ENCODE data around the gene ZBTB7C.

DNA sequence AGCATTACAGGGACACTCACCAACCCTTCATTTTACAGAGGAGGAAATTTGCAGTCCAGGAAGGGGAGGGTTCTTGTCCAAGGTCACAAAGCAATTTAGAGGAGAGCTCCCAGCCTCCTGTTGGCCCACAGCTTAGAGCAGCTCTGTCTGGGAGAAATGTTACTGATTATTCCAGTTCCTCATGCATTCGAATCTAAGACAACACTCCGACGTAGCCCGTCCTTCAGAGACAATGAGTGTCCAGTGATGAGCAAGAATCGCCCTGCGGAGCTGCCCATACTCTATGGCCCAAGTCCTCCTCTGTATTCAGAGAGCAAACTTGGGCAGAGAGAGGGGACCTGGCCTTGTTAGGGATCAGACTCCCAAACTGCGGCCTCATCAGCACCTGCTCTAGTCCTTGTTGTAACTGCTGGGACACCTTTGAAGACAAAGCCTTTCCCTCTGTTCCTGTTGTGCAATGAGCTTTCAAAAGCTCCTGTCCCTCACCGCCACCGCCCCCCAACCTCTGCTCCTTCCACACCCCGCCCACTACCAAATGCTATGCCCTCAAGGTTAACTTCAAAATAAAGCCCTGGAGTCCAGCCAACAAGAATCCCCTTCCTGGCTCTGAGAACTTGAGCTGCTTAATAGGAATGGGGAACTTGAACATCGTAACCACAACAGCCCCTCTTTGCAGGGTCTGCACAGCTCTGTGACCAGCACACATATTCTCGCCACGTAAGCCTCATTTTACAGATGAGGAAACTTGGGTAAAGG lies 243.9 kb downstream of the ZBTB7C start:
- TF ChIP-seq POLR2AphosphoS5 (IDR thresholded peaks at IDR 0.05; ENCODE audit: low read depth, low read length), result no peak
- TF ChIP-seq, protein P1, sequence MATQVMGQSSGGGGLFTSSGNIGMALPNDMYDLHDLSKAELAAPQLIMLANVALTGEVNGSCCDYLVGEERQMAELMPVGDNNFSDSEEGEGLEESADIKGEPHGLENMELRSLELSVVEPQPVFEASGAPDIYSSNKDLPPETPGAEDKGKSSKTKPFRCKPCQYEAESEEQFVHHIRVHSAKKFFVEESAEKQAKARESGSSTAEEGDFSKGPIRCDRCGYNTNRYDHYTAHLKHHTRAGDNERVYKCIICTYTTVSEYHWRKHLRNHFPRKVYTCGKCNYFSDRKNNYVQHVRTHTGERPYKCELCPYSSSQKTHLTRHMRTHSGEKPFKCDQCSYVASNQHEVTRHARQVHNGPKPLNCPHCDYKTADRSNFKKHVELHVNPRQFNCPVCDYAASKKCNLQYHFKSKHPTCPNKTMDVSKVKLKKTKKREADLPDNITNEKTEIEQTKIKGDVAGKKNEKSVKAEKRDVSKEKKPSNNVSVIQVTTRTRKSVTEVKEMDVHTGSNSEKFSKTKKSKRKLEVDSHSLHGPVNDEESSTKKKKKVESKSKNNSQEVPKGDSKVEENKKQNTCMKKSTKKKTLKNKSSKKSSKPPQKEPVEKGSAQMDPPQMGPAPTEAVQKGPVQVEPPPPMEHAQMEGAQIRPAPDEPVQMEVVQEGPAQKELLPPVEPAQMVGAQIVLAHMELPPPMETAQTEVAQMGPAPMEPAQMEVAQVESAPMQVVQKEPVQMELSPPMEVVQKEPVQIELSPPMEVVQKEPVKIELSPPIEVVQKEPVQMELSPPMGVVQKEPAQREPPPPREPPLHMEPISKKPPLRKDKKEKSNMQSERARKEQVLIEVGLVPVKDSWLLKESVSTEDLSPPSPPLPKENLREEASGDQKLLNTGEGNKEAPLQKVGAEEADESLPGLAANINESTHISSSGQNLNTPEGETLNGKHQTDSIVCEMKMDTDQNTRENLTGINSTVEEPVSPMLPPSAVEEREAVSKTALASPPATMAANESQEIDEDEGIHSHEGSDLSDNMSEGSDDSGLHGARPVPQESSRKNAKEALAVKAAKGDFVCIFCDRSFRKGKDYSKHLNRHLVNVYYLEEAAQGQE (IDR thresholded peaks at IDR 0.05; ENCODE audit: insufficient read depth in 1 of 2, low read depth in 2 of 2, low read length in 2 of 2), result no peak
